Heart right ventricle (tissue), 16 donors: ENCODE results near the gene PATL2. TPM values are rescaled to one million over a fixed set of nuclear protein-coding genes. Genes with fewer than 3 reads are reported as not detected.

Source experiments
- ATAC-seq, 8 donors: fragments of 200-7000 bp; cut with Tn5 transposase; one replicate each; pipeline ENCODE4 v1.9.1; 2020; ENCODE audit warnings: mild to moderate bottlenecking in 8 of 8, moderate library complexity in 8 of 8, moderate number of reproducible peaks in 1 of 8
- DNase-seq, 2 donors: peaks; one replicate each; pipeline ENCODE4 v3.0.0-alpha.2; 2020
- H3K27ac ChIP-seq, 10 donors: fragments of 200-600 bp; sonication (generic) in 2 of 10; one replicate each; pipeline versions ENCODE4 v1.5.0 to v1.8.0; 2020 to 2022; ENCODE audit warnings: mild to moderate bottlenecking in 3 of 10
- H3K27me3 ChIP-seq, 7 donors: fragments of 200-600 bp; one replicate each; pipeline ENCODE4 v1.8.0; 2021 to 2022; ENCODE audit warnings: mild to moderate bottlenecking in 2 of 7
- H3K36me3 ChIP-seq, 9 donors: fragments of 200-600 bp; sonication (generic) in 1 of 9; one replicate each; pipeline versions ENCODE4 v1.5.0 to v1.8.0; 2020 to 2022; ENCODE audit warnings: mild to moderate bottlenecking in 2 of 9
- H3K4me1 ChIP-seq, 9 donors: fragments of 200-600 bp; sonication (generic) in 1 of 9; one replicate each; pipeline versions ENCODE4 v1.5.0 to v1.8.0; 2020 to 2022; ENCODE audit warnings: mild to moderate bottlenecking in 4 of 9
- H3K4me3 ChIP-seq, 10 donors: fragments of 200-600 bp; sonication (generic) in 2 of 10; one replicate each; pipeline versions ENCODE4 v1.5.0 to v1.8.0; 2020 to 2022; ENCODE audit warnings: mild to moderate bottlenecking in 7 of 10, moderate library complexity in 2 of 10
- H3K9me3 ChIP-seq, 11 donors: fragments of 200-600 bp in 10 of 11; sonication (generic) in 2 of 11; one replicate each; pipeline versions ENCODE4 v1.5.0 to v1.8.0; 2013 to 2022; ENCODE audit warnings: mild to moderate bottlenecking in 2 of 11, control low read depth in 1 of 11, moderate library complexity in 1 of 11
- WGBS, 2 donors: extraction: QIAGEN DNeasy Blood & Tissue Kit; methylation state at CpG; one replicate each; pipeline ENCODE4 v1.1.7; 2013; ENCODE audit warnings: inconsistent platforms in 1 of 2; 5-methylcytosine and 5-hydroxymethylcytosine counted together
- intact Hi-C, 10 donors: fragments of 100-400 bp; cut with DNase I; formaldehyde crosslinking; loops; one replicate each; pipeline versions ENCODE4 v1.11.1 to v1.14.2; 2022
- polyA plus RNA-seq, 2 donors: library from polyadenylated mRNA; stranded (reverse); fragments of 200-250 nt; gene quantifications; one replicate each; pipeline ENCODE4 v1.2.3, GENCODE V29; 2013
- total RNA-seq, 10 donors: library from RNA; stranded (reverse); fragmentation: NEBNext Ultra II Directional in 3 of 10; extraction: Animal tissue kit (Norgen Biotek cat#: 25700) in 3 of 10; gene quantifications; one replicate each; pipeline versions ENCODE4 v1.2.1 to v1.2.4, GENCODE V29; 2021 to 2023
- TF ChIP-seq, protein P1 (sequence below), 9 donors: fragments of 200-600 bp; sonication (generic) in 2 of 9; IDR thresholded peaks; one replicate each; pipeline versions ENCODE4 v1.5.0 to v1.8.0; 2021 to 2022; ENCODE audit warnings: antibody characterized with exemption in 9 of 9, mild to moderate bottlenecking in 5 of 9, moderate library complexity in 1 of 9
- donor health status: Arrhythmogenic right ventricular cardiomyopathy.
- donor health status: ischemic (EF 13 %, LVEDD 7.1; RV severe dilation, severe dysfunction).
- donor health status: healthy with polysubstance abuse.
- donor health status: DM: no; HTN: yes; CAD: no.
- donor health status: DM: no; HTN: no; CAD: no.
- donor health status: ischemic (EF 25% LVEDD 6.9; RV normal size, moderate dysfunction).
- donor health status: ischemic (EF 25% LVEDD 5.7; RV mildly dilated, moderate dysfunction).
- donor health status: healthy.
- donor health status: DM: yes; HTN: yes; CAD: no.
- donor health status: Ischemic cardiomyopathy.
- donor health status: ischemic (EF 35%, LVEDD 5.7; RV mildly dilated, moderate dysfunction).
- donor health status: nonischemic (EF 11% LVEDD 7.7; RV severe dilation, severe dysfunction).
- donor health status: DM: yes; HTN: yes; CAD: no.
- donor health status: PGD.
- donor health status: ischemic (EF 29% LVEDD 5.4; RV normal size, mild dysfunction).
- donor health status: nonischemic (EF 23%, LVEDD 6.1; RV moderate dilation, normal function).

PATL2 gene
- total and polyA plus RNA-seq, 12 donors = 0.33 to 8.6 (median 2.7) TPM

DNA sequence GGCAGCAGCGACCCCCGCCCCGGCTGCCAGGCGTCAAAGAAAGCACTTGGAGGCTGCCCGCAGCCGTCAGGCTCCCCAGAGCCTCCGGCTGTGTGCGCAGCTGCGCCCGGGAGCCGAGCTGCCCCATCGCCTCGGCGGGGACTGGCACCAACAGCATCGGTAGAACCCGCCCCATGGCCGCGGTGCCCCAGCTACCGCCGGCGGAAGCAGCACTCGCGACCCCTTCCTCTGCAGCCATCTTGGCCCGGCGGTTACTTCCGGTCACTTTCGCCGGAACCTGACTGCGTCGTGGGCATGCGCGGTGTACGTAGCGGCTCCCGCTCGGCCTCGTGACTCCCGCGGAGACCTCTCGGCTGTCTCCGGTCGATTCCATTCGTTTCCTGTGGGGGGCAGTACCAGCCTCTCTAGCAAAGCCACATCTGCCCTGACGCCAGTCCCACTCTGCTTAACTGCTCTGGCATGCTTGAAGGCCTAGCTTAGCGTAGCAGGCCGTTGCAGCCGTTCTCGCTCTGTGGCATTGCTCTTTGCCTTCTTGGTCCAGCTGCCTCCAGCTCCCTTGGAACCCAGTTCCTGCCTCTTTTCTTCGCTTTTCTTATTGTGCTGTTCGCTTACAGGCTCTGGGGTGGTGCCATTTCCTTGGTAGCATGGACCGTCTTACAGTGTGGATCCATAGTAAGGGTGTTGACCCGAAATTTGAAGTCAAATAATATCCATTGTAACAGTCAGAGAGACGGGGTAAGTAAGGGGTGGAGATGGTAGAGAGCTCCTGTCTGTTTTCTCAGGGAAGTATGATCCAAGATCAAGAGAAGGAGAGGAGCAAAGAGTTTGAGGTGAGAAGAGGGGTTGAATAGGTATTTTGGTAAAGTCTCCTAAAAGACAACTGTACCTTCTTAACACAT, 47.5 kb downstream of the PATL2 start, which contains the start of gene SPG11:
Gene SPG11, minus strand, starts transcription at position 253 of the 899 bp plus-strand sequence. Its CDS starts 15 bp downstream, at position 238.
- H3K27me3 ChIP-seq = no peaks in the 10 kb centered on the region
- H3K4me3 ChIP-seq = peak within 1 kb of the TSS; percentile 80 to 100 (median 88)
- H3K27ac ChIP-seq = peak within 1 kb of the TSS; percentile 76 to 100 (median 97)
- DNase-seq (peak; percentile 98), ATAC-seq (peak; percentile 97 to 99 (median 98))
- TF ChIP-seq, protein P1, sequence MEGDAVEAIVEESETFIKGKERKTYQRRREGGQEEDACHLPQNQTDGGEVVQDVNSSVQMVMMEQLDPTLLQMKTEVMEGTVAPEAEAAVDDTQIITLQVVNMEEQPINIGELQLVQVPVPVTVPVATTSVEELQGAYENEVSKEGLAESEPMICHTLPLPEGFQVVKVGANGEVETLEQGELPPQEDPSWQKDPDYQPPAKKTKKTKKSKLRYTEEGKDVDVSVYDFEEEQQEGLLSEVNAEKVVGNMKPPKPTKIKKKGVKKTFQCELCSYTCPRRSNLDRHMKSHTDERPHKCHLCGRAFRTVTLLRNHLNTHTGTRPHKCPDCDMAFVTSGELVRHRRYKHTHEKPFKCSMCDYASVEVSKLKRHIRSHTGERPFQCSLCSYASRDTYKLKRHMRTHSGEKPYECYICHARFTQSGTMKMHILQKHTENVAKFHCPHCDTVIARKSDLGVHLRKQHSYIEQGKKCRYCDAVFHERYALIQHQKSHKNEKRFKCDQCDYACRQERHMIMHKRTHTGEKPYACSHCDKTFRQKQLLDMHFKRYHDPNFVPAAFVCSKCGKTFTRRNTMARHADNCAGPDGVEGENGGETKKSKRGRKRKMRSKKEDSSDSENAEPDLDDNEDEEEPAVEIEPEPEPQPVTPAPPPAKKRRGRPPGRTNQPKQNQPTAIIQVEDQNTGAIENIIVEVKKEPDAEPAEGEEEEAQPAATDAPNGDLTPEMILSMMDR (IDR thresholded peaks at IDR 0.05) = peak; percentile 87 to 98 (median 97)
- peaks cover 0 to 21% (median 17%) of the 10 kb centered on the region in 9 donors for H3K36me3 ChIP-seq
- H3K9me3 ChIP-seq = no peaks in the 10 kb centered on the region
- intact Hi-C loops = loop anchor here in 9 of 10 donors (1.0 to 5.0 kb wide), 10 partner anchors 47 to 75 kb away; partner anchors contain the start of genes TRIM69 (in 5 of the 9), B2M (in 4 of the 9) and PATL2 (in 4 of the 9)
- 8 to 9% methylated on average over 53 of the region's 53 CpGs for whole genome bisulfite sequencing, 2 donors
- H3K4me1 ChIP-seq = peaks cover 0 to 48% (median 26%) of the 10 kb centered on the region in 9 donors

DNA sequence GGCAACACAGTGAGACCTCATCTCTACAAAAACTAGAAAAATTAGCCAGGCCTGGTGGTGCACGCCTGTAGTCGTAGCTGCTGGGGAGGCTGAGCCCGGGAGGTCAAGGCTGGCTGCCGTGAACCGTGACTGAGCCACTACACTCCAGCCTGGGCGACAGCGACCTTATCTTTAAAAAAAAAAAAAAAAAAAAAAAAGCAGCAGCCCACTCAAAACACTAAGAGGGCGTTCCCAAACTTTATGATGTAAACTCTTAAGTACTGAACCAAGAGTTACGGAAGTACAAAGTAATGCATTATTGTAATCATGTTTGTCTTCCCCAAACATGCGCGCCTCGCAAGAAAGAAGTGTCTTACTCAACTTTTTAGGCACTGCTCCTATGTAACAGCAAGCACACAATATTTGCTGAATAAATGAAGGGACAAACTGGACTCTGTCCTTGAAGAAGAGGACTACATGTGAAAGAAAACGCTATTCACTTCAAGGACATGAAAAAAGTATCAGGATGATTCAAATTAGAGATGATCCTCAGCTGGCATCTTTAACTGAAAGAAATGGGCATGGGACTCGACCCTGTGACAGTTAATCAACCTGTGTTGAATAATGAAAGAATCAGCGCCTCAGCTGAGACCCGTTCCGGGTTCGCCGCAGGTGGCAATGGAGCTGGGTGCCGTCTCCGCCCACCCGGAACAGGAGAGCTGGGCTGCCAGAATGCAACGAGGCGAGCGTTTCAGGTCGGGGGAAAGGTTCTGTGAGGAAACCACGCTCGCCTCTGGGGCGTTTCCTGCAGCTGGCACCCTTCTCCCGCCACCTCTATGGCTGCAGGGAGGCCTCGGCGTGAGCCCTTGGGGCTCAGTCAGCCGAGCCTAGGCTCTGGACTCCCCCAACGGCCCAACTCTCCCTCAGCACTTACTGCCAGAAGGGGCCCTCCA, 48.4 kb downstream of the PATL2 start:
- no peaks in the 10 kb centered on the region for H3K27me3 ChIP-seq
- 10 to 11% methylated on average over 34 of the region's 34 CpGs for WGBS, 2 donors
- peak overlapping the region; percentile 76 to 100 (median 97) for H3K27ac ChIP-seq
- TF ChIP-seq, protein P1 (IDR thresholded peaks at IDR 0.05) = no peak
- DNase-seq (peak; percentile 62 to 65), ATAC-seq (peak; percentile 66 to 82 (median 74))
- peak overlapping the region; percentile 80 to 100 (median 88) for H3K4me3 ChIP-seq
- peaks cover 0 to 48% (median 26%) of the 10 kb centered on the region in 9 donors for H3K4me1 ChIP-seq
- intact Hi-C loops = loop anchor here in 8 of 10 donors (1.0 to 5.0 kb wide), 9 partner anchors 48 to 76 kb away; partner anchors contain the start of genes TRIM69 (in 4 of the 8), B2M (in 2 of the 8) and PATL2 (in 2 of the 8)
- no peaks in the 10 kb centered on the region for H3K9me3 ChIP-seq
- H3K36me3 ChIP-seq = peaks cover 0 to 30% (median 23%) of the 10 kb centered on the region in 9 donors

DNA sequence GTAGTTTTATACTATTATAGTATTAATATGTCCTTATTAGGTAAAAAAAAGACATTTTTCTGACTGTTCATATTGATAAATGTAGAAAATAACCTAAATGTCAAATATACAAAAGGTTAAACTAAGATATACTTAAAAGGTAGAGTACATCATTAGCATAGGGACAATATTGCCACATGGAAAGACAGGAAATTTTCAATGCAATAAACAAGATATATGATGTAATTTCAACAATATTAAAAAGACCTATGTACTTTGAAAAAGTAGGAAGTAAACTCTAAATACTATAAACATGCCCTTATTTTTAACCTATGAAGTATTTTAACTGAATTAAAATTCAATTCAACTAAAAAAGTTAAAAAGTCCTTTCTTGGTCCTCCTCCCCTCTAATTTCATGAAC, 49.5 kb downstream of the PATL2 start:
- DNase-seq = no peak
- Histone ChIP-seq H3K4me3 (peak overlapping the region in 3 of 10 donors; percentile 80 to 100 (median 98)), H3K27ac (peak overlapping the region in 2 of 10 donors; percentile 99), H3K36me3 (peaks cover 0 to 42% (median 23%) of the 10 kb centered on the region in 9 donors), H3K4me1 (peaks cover 0 to 48% (median 28%) of the 10 kb centered on the region in 9 donors), H3K27me3 (no peaks in the 10 kb centered on the region), H3K9me3 (no peaks in the 10 kb centered on the region)
- intact Hi-C loops = loop anchor here in 2 of 10 donors (5.0 kb wide), 1 partner anchor 76 kb away; the partner anchor contains the start of gene TRIM69 (in 2 of the 2)
- TF ChIP-seq, protein P1 (IDR thresholded peaks at IDR 0.05) = no peak
- no peak for ATAC-seq
